Suprapubic skin (tissue), 4 donors: ENCODE results near the gene WBP1L. TPM values are rescaled to one million over a fixed set of nuclear protein-coding genes. Genes with fewer than 3 reads are reported as not detected.

Experiments
- DNase-seq, 2 donors: peaks; one replicate each; pipeline ENCODE4 v3.0.0-alpha.2; 2019; ENCODE audit warnings: low spot score in 2 of 2
- H3K27ac ChIP-seq: fragments of 200-600 bp; sonication (generic); one replicate; pipeline ENCODE4 v1.5.1; 2019
- H3K27me3 ChIP-seq: fragments of 200-600 bp; sonication (generic); one replicate; pipeline ENCODE4 v1.5.1; 2019
- H3K36me3 ChIP-seq: fragments of 200-600 bp; sonication (generic); one replicate; pipeline ENCODE4 v1.5.1; 2019
- H3K4me1 ChIP-seq: fragments of 200-600 bp; sonication (generic); one replicate; pipeline ENCODE4 v1.5.1; 2019
- H3K4me3 ChIP-seq: fragments of 200-600 bp; sonication (generic); one replicate; pipeline ENCODE4 v1.5.1; 2019; ENCODE audit warnings: mild to moderate bottlenecking
- H3K9me3 ChIP-seq: fragments of 200-600 bp; sonication (generic); one replicate; pipeline ENCODE4 v1.5.1; 2019
- EP300 ChIP-seq: sonication (generic); formaldehyde crosslinking; IDR thresholded peaks from one replicate; pipeline ENCODE4 v1.6.1; 2017; ENCODE audit warnings: antibody characterized with exemption
- POLR2A ChIP-seq, 2 donors: fragments of 450-650 bp; IDR thresholded peaks; one replicate each; pipeline ENCODE4 v1.6.1; 2017; ENCODE audit warnings: antibody characterized with exemption in 2 of 2, mild to moderate bottlenecking in 2 of 2, moderate library complexity in 2 of 2
- POLR2AphosphoS5 ChIP-seq, 3 donors: sonication (generic); formaldehyde crosslinking; IDR thresholded peaks; one replicate each; pipeline ENCODE4 v1.6.1; 2017; ENCODE audit warnings: antibody characterized with exemption in 3 of 3
- WGBS: methylation state at CpG from one replicate; pipeline ENCODE4 v1.1.5; 2018; 5-methylcytosine and 5-hydroxymethylcytosine counted together
- total RNA-seq, 4 donors: library from RNA; depleted of rRNA; stranded (reverse); fragments of >200 nt; gene quantifications; one replicate each; pipeline ENCODE4 v1.1.0, GENCODE V29; 2016
- TF ChIP-seq, protein P1 (sequence below), 2 donors: fragments of 200-600 bp in 1 of 2; fragments of 450-650 bp in 1 of 2; sonication (generic) in 1 of 2; IDR thresholded peaks; one replicate each; pipeline ENCODE4 v1.5.1; 2016 to 2019; ENCODE audit warnings: antibody characterized with exemption in 2 of 2, mild to moderate bottlenecking in 1 of 2, moderate library complexity in 1 of 2

Gene WBP1L
- total RNA-seq, 4 donors from 2014 or later = 103 to 166 (median 125) TPM

DNA sequence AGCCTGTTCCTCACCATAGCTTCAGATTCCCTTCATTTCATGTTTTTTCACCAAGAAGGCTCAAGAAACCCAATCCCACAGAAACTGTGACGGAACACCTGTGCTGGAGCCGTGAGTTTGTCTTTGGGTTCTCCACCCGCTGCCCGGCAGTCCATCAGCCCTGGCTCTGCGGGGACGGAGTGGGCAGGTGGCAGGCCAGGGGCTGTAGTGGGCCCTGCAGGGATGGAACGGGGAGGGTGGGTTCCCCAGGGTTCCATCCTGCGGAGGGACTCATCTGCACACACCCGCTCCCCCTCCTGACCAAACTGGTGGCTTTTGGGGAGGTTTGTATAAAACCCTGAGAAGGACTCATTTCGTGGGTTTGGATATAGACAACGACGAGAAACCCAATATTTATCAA lies 78.5 kb downstream of the WBP1L start:
- Histone ChIP-seq H3K27ac (no peak overlapping the region), H3K4me1 (peaks cover 5% of the 10 kb centered on the region), H3K36me3 (no peaks in the 10 kb centered on the region), H3K4me3 (no peak overlapping the region), H3K27me3 (no peaks in the 10 kb centered on the region), H3K9me3 (no peaks in the 10 kb centered on the region)
- WGBS = 91% methylated on average over 12 of the region's 12 CpGs
- DNase-seq = no peak
- TF ChIP-seq POLR2A (IDR thresholded peaks at IDR 0.05) (no peak), POLR2AphosphoS5 (IDR thresholded peaks at IDR 0.05) (no peak), EP300 (no peak)
- TF ChIP-seq, protein P1, sequence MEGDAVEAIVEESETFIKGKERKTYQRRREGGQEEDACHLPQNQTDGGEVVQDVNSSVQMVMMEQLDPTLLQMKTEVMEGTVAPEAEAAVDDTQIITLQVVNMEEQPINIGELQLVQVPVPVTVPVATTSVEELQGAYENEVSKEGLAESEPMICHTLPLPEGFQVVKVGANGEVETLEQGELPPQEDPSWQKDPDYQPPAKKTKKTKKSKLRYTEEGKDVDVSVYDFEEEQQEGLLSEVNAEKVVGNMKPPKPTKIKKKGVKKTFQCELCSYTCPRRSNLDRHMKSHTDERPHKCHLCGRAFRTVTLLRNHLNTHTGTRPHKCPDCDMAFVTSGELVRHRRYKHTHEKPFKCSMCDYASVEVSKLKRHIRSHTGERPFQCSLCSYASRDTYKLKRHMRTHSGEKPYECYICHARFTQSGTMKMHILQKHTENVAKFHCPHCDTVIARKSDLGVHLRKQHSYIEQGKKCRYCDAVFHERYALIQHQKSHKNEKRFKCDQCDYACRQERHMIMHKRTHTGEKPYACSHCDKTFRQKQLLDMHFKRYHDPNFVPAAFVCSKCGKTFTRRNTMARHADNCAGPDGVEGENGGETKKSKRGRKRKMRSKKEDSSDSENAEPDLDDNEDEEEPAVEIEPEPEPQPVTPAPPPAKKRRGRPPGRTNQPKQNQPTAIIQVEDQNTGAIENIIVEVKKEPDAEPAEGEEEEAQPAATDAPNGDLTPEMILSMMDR (IDR thresholded peaks at IDR 0.05) = no peak

DNA sequence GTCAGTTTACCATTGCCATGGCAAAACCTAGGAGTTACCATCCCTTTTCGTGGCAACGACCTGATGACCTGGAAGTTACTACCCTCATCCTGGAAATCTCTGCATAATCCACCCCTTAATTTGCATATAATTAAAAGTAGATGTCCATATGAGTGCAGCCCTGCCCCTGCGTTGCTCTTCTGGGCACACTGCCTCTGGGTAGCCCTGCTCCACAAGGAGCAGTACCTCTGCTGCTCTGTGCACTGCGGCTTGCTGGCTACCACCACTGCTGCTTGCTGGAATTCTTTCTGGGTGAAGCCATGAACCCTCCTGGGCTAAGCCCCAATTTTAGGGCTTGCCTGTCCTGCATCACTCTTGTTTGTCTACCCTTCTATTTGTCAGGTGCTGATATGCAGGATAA lies 80.9 kb downstream of the WBP1L start:
- 90% methylated on average over 3 of the region's 4 CpGs for WGBS
- no peak overlapping the region for H3K4me3 ChIP-seq

DNA sequence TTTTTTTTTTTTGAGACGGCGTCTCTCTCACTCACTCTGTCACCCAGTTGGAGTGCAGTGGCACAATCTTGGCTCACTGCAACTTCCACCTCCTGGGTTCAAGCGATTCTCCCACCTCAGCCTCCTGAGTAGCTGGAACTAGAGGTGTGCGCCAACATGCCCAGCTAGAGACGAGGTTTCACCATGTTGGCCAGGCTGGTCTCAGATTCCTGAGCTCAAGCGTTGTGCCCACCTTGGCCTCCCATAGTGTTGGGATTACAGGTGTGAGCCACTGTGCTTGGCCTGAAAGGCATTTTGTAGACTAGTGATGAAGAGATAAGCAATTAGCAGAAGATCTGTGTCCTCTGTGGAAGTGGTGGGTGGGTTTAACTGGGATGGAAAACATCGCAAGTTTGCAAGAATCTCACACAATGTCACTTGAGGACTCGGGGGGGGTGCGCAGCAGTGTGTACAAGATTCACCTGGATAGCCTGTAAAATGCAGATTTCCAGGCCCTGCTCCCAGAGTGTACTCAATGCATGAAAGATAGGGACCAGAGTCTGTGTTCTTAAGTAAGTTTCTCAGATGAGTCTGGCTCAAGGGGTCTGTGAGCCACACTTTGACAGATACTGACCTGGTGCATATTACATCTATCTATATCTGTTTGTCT lies 82.5 kb downstream of the WBP1L start:
- Histone ChIP-seq H3K27me3 (no peaks in the 10 kb centered on the region), H3K4me1 (no peaks in the 10 kb centered on the region), H3K4me3 (no peak overlapping the region), H3K9me3 (no peaks in the 10 kb centered on the region), H3K27ac (no peak overlapping the region), H3K36me3 (no peaks in the 10 kb centered on the region)
- DNase-seq = no peak
- TF ChIP-seq POLR2A (IDR thresholded peaks at IDR 0.05) (no peak), EP300 (no peak)
- TF ChIP-seq, protein P1 (IDR thresholded peaks at IDR 0.05) = no peak
- WGBS = 98% methylated on average over 9 of the region's 9 CpGs

More for the DNA sequence above, 80.9 kb downstream of the WBP1L start:
- no peaks in the 10 kb centered on the region for H3K4me1 ChIP-seq
- DNase-seq = no peak
- no peak for TF ChIP-seq POLR2A (IDR thresholded peaks at IDR 0.05)
- no peak for TF ChIP-seq EP300
- TF ChIP-seq, protein P1 (IDR thresholded peaks at IDR 0.05) = no peak
- no peak for TF ChIP-seq POLR2AphosphoS5 (IDR thresholded peaks at IDR 0.05)
- no peak overlapping the region for H3K27ac ChIP-seq
- H3K36me3 ChIP-seq = no peaks in the 10 kb centered on the region
- no peaks in the 10 kb centered on the region for H3K27me3 ChIP-seq
- H3K9me3 ChIP-seq = no peaks in the 10 kb centered on the region

DNA sequence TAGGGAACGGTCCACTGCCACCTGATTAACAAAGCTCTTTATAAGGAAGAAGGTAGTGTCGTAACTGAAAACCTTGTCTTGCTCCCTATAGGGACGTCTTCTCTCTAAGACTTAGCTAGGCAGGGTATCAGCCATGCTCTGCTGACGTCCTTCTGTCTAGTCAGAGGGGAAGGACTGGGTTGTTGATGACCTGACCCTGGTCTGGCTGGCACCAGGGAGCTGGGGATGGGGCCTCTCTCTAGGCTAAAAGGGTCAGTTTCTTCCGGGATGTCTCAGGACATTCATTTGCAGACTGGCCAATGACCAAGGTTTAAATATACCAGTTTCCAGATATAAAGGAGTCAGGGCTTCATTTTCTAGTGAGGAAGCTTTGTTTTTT lies 83.8 kb downstream of the WBP1L start:
- no peak for TF ChIP-seq EP300
- no peak for TF ChIP-seq POLR2A (IDR thresholded peaks at IDR 0.05)
- TF ChIP-seq, protein P1 (IDR thresholded peaks at IDR 0.05) = no peak
- no peak for TF ChIP-seq POLR2AphosphoS5 (IDR thresholded peaks at IDR 0.05)
- 81% methylated on average over 5 of the region's 5 CpGs for WGBS
- Histone ChIP-seq H3K4me3 (no peak overlapping the region), H3K9me3 (no peaks in the 10 kb centered on the region), H3K36me3 (no peaks in the 10 kb centered on the region), H3K27me3 (no peaks in the 10 kb centered on the region), H3K27ac (no peak overlapping the region), H3K4me1 (no peaks in the 10 kb centered on the region)
- no peak for DNase-seq

DNA sequence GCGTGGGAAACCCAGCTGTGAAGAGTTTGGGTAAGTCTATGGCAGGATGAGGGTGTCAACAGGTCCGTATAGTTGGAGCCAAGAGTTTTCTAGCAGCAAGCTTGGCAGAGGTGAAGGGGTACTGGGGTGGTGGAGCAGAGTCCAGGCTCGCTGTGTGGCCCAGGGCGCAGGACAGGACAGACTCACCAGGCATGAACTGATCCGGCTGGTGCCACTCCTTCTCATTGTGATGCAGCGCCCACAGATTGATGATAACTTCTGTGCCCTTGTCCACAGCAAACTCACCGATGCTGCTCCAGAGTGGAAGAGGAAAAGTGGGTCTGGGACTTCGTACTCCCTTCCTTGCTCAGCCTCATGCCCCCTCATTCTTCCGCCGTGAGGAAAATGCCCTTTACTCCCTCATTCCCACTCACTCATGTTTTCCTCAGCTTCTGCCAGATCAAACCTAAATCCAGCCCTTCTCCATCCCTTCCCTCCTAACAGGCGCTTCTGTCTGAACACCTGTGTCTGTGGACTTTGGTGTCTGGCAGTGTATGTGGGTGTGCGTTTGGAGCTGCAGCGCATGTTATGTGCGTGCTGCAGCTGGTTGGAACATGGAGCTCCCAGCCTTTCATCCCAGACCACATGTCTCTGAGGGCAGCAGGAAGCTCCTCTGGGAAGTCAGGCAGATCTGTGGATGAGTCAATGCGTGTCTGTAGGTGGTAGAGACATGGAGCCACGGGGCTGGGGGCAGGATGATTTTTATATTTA lies 87.7 kb downstream of the WBP1L start:
- no peak for DNase-seq
- H3K27ac ChIP-seq = no peak overlapping the region
- H3K27me3 ChIP-seq = no peaks in the 10 kb centered on the region
- WGBS = 56% methylated on average over 16 of the region's 16 CpGs
- H3K9me3 ChIP-seq = no peaks in the 10 kb centered on the region
- H3K36me3 ChIP-seq = no peaks in the 10 kb centered on the region
- H3K4me3 ChIP-seq = no peak overlapping the region
- TF ChIP-seq EP300 (no peak), POLR2AphosphoS5 (IDR thresholded peaks at IDR 0.05) (no peak), POLR2A (IDR thresholded peaks at IDR 0.05) (no peak)
- TF ChIP-seq, protein P1 (IDR thresholded peaks at IDR 0.05) = no peak
- H3K4me1 ChIP-seq = peaks cover 13% of the 10 kb centered on the region
